ENCODE measurements around the gene SPACA4.

- no peak for TF ChIP-seq POLR2A (IDR thresholded peaks at IDR 0.05)
- no peak for TF ChIP-seq CTCF (IDR thresholded peaks at IDR 0.05 in 8 of 11, conservative IDR thresholded peaks at IDR 0.05 in 3 of 11)
- TF ChIP-seq POLR2AphosphoS5 (IDR thresholded peaks at IDR 0.05), result no peak
Measured at GRCh38 chr19:48582168-48582567, 24.4 kb upstream of the SPACA4 start.

Data from spleen (tissue), 7 donors.